ENCODE data around the gene COMMD3.

- no peak for TF ChIP-seq ZNF416 (CRISPR knock-in tag; IDR thresholded peaks at IDR 0.05)
- TF ChIP-seq NR2C2 (CRISPR knock-in tag; IDR thresholded peaks at IDR 0.05), result no peak
- no peak for TF ChIP-seq FOXP4 (CRISPR knock-in tag; IDR thresholded peaks at IDR 0.05)
- TF ChIP-seq, protein P1, sequence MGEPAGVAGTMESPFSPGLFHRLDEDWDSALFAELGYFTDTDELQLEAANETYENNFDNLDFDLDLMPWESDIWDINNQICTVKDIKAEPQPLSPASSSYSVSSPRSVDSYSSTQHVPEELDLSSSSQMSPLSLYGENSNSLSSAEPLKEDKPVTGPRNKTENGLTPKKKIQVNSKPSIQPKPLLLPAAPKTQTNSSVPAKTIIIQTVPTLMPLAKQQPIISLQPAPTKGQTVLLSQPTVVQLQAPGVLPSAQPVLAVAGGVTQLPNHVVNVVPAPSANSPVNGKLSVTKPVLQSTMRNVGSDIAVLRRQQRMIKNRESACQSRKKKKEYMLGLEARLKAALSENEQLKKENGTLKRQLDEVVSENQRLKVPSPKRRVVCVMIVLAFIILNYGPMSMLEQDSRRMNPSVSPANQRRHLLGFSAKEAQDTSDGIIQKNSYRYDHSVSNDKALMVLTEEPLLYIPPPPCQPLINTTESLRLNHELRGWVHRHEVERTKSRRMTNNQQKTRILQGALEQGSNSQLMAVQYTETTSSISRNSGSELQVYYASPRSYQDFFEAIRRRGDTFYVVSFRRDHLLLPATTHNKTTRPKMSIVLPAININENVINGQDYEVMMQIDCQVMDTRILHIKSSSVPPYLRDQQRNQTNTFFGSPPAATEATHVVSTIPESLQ (CRISPR knock-in tag; IDR thresholded peaks at IDR 0.05), result no peak
- no peak for TF ChIP-seq CTCF (IDR thresholded peaks at IDR 0.05)
- TF ChIP-seq TEAD4 (CRISPR knock-in tag; IDR thresholded peaks at IDR 0.05), result no peak
- TF ChIP-seq SMAD4 (CRISPR knock-in tag; IDR thresholded peaks at IDR 0.05), result no peak
- TF ChIP-seq ESRRA (CRISPR knock-in tag; IDR thresholded peaks at IDR 0.05; ENCODE audit: borderline replicate concordance), result no peak
- TF ChIP-seq NFE2L1 (CRISPR knock-in tag; IDR thresholded peaks at IDR 0.05), result no peak
- no peak for TF ChIP-seq JUN (CRISPR knock-in tag; IDR thresholded peaks at IDR 0.05)
- no peak for TF ChIP-seq TCF7 (CRISPR knock-in tag; IDR thresholded peaks at IDR 0.05; ENCODE audit: low read depth)
- no peak for TF ChIP-seq USF2 (CRISPR knock-in tag; IDR thresholded peaks at IDR 0.05)
Measured at GRCh38 chr10:22332116-22332692, 16.0 kb downstream of the COMMD3 start.
